Measurements from ENCODE around the gene ZBTB20. TPM values are rescaled to one million over a fixed set of nuclear protein-coding genes. Genes with fewer than 3 reads are reported as not detected.

ZBTB20 gene
- total and polyA plus RNA-seq, 12 donors, result 2.8 to 167 (median 108) TPM

- 67 to 76% (median 71%) methylated on average over 7 of the region's 7 CpGs for WGBS, 4 donors
- Histone ChIP-seq H3K27ac (no peak overlapping the region), H3K36me3 (replicated peaks in 1 of 2) (no peaks in the 10 kb centered on the region), H3K4me3 (no peak overlapping the region), H3K27me3 (no peaks in the 10 kb centered on the region), H3K9me3 (replicated peaks in 1 of 3) (no peaks in the 10 kb centered on the region), H3K4me1 (replicated peaks in 1 of 2) (peaks cover 0 to 2% of the 10 kb centered on the region in 2 donors)
- intact Hi-C loops (cut with DNase I), result no loop called here
- DNase-seq, result no peak
- TF ChIP-seq POLR2A (IDR thresholded peaks at IDR 0.05) (no peak), CTCF (IDR thresholded peaks at IDR 0.05) (no peak)
Observed at GRCh38 chr3:114834175-114834940, 312.7 kb downstream of the ZBTB20 start.

- Histone ChIP-seq H3K4me1 (replicated peaks in 1 of 2) (peaks cover 0 to under 1% of the 10 kb centered on the region in 2 donors), H3K27me3 (no peaks in the 10 kb centered on the region), H3K27ac (no peak overlapping the region), H3K36me3 (replicated peaks in 1 of 2) (no peaks in the 10 kb centered on the region), H3K4me3 (no peak overlapping the region), H3K9me3 (replicated peaks in 1 of 3) (no peaks in the 10 kb centered on the region)
- intact Hi-C loops (cut with DNase I), result no loop called here
- 86 to 92% (median 90%) methylated on average over 1 of the region's 1 CpG for WGBS, 4 donors
- no peak for TF ChIP-seq POLR2A (IDR thresholded peaks at IDR 0.05)
- no peak for DNase-seq
Observed at GRCh38 chr3:114831861-114832260, 315.2 kb downstream of the ZBTB20 start.

- Histone ChIP-seq H3K27me3 (no peaks in the 10 kb centered on the region), H3K36me3 (replicated peaks in 1 of 2) (no peaks in the 10 kb centered on the region), H3K9me3 (replicated peaks in 1 of 3) (no peaks in the 10 kb centered on the region), H3K27ac (no peak overlapping the region), H3K4me1 (replicated peaks in 1 of 2) (peaks cover 0 to 5% of the 10 kb centered on the region in 2 donors), H3K4me3 (no peak overlapping the region)
- no peak for DNase-seq
- 87 to 93% (median 89%) methylated on average over 4 of the region's 4 CpGs for WGBS, 4 donors
- TF ChIP-seq POLR2A (IDR thresholded peaks at IDR 0.05), result no peak
- no peak for TF ChIP-seq CTCF (IDR thresholded peaks at IDR 0.05)
- intact Hi-C loops (cut with DNase I), result no loop called here
Observed at GRCh38 chr3:114830652-114831051, 316.4 kb downstream of the ZBTB20 start.

GRCh38 chr3:114829783-114830182, 317.3 kb downstream of the ZBTB20 start:
- 81 to 91% (median 88%) methylated on average over 2 of the region's 2 CpGs for whole genome bisulfite sequencing, 4 donors
- Histone ChIP-seq H3K9me3 (replicated peaks in 1 of 3) (no peaks in the 10 kb centered on the region), H3K4me1 (replicated peaks in 1 of 2) (peaks cover 0 to 5% of the 10 kb centered on the region in 2 donors), H3K27ac (no peak overlapping the region), H3K27me3 (no peaks in the 10 kb centered on the region), H3K4me3 (no peak overlapping the region), H3K36me3 (replicated peaks in 1 of 2) (no peaks in the 10 kb centered on the region)
- TF ChIP-seq POLR2A (IDR thresholded peaks at IDR 0.05), result no peak
- no peak for TF ChIP-seq CTCF (IDR thresholded peaks at IDR 0.05)
- intact Hi-C loops (cut with DNase I), result no loop called here
- DNase-seq, result no peak

GRCh38 chr3:114827495-114827894, 319.6 kb downstream of the ZBTB20 start:
- DNase-seq, result peak in 1 of 7 donors; percentile 12
- no peak overlapping the region for H3K4me3 ChIP-seq
- no peaks in the 10 kb centered on the region for H3K9me3 ChIP-seq (replicated peaks in 1 of 3)
- H3K27me3 ChIP-seq, result no peaks in the 10 kb centered on the region
- no peak overlapping the region for H3K27ac ChIP-seq
- peaks cover 0 to 5% of the 10 kb centered on the region in 2 donors for H3K4me1 ChIP-seq (replicated peaks in 1 of 2)
- TF ChIP-seq POLR2A (IDR thresholded peaks at IDR 0.05) (no peak), CTCF (IDR thresholded peaks at IDR 0.05) (peak; percentile 28 to 66 (median 56))
- H3K36me3 ChIP-seq (replicated peaks in 1 of 2), result no peaks in the 10 kb centered on the region
- 94 to 100% (median 96%) methylated on average over 1 of the region's 1 CpG for WGBS, 4 donors
- intact Hi-C loops (cut with DNase I), result no loop called here
